Measurements from ENCODE around the gene ASB6.
"Not testable (repeated sequence)": the region's sequence is repeated elsewhere in the genome, so short reads cannot be mapped to it uniquely, and the experiment has no call there.

ASB6 gene

GRCh38 chr9:129637102-129637501 is 4.8 kb downstream of the ASB6 start:
- H3K36me3 ChIP-seq (ENCODE audit: control insufficient read depth in 2 of 2, insufficient read depth in 2 of 2, low read length in 2 of 2): peaks cover 52 to 59% of the 10 kb centered on the region in 2 donors
- H3K9me3 ChIP-seq (ENCODE audit: control insufficient read depth in 2 of 2, low read length in 2 of 2): no peaks in the 10 kb centered on the region
- H3K9ac ChIP-seq (ENCODE audit: low read depth in 1 of 2, low read length in 2 of 2): no peak overlapping the region
- no peak overlapping the region for H3K4me3 ChIP-seq (ENCODE audit: low read length in 2 of 2)
- peaks cover 12 to 16% of the 10 kb centered on the region in 2 donors for H3K4me1 ChIP-seq (ENCODE audit: control insufficient read depth in 2 of 2, insufficient read depth in 2 of 2, low read length in 2 of 2)
- H3K27me3 ChIP-seq (ENCODE audit: control insufficient read depth in 2 of 2, insufficient read depth in 2 of 2, low read length in 2 of 2): no peaks in the 10 kb centered on the region
- no peak overlapping the region for H3K27ac ChIP-seq (ENCODE audit: low read depth in 2 of 2, low read length in 2 of 2)

- H3K36me3 ChIP-seq (ENCODE audit: control insufficient read depth in 2 of 2, insufficient read depth in 2 of 2, low read length in 2 of 2): peaks cover 55 to 59% of the 10 kb centered on the region in 2 donors
- not testable (repeated sequence) for H3K27me3 ChIP-seq (ENCODE audit: control insufficient read depth in 2 of 2, insufficient read depth in 2 of 2, low read length in 2 of 2); H3K4me3 ChIP-seq (ENCODE audit: low read length in 2 of 2); H3K9ac ChIP-seq (ENCODE audit: low read depth in 1 of 2, low read length in 2 of 2); H3K27ac ChIP-seq (ENCODE audit: low read depth in 2 of 2, low read length in 2 of 2); H3K9me3 ChIP-seq (ENCODE audit: control insufficient read depth in 2 of 2, low read length in 2 of 2)
- H3K4me1 ChIP-seq (ENCODE audit: control insufficient read depth in 2 of 2, insufficient read depth in 2 of 2, low read length in 2 of 2): peaks cover 10 to 11% of the 10 kb centered on the region in 2 donors
These were observed 5.6 kb downstream of the ASB6 start for GRCh38 chr9:129636343-129636742.

- Histone ChIP-seq H3K9me3 (ENCODE audit: control insufficient read depth in 2 of 2, low read length in 2 of 2) (no peaks in the 10 kb centered on the region), H3K4me1 (ENCODE audit: control insufficient read depth in 2 of 2, insufficient read depth in 2 of 2, low read length in 2 of 2) (peaks cover under 1 to 2% of the 10 kb centered on the region in 2 donors), H3K27ac (ENCODE audit: low read depth in 2 of 2, low read length in 2 of 2) (no peak overlapping the region), H3K27me3 (ENCODE audit: control insufficient read depth in 2 of 2, insufficient read depth in 2 of 2, low read length in 2 of 2) (no peaks in the 10 kb centered on the region), H3K9ac (ENCODE audit: low read depth in 1 of 2, low read length in 2 of 2) (no peak overlapping the region), H3K36me3 (ENCODE audit: control insufficient read depth in 2 of 2, insufficient read depth in 2 of 2, low read length in 2 of 2) (peaks cover 57 to 62% of the 10 kb centered on the region in 2 donors), H3K4me3 (ENCODE audit: low read length in 2 of 2) (no peak overlapping the region)
These were observed 6.6 kb downstream of the ASB6 start for GRCh38 chr9:129635099-129636065.

GRCh38 chr9:129633848-129634247 is 8.1 kb downstream of the ASB6 start:
- H3K4me3 ChIP-seq (ENCODE audit: low read length in 2 of 2): no peak overlapping the region
- no peaks in the 10 kb centered on the region for H3K4me1 ChIP-seq (ENCODE audit: control insufficient read depth in 2 of 2, insufficient read depth in 2 of 2, low read length in 2 of 2)
- H3K9me3 ChIP-seq (ENCODE audit: control insufficient read depth in 2 of 2, low read length in 2 of 2): no peaks in the 10 kb centered on the region
- H3K27ac ChIP-seq (ENCODE audit: low read depth in 2 of 2, low read length in 2 of 2): no peak overlapping the region
- peaks cover 51 to 59% of the 10 kb centered on the region in 2 donors for H3K36me3 ChIP-seq (ENCODE audit: control insufficient read depth in 2 of 2, insufficient read depth in 2 of 2, low read length in 2 of 2)
- no peaks in the 10 kb centered on the region for H3K27me3 ChIP-seq (ENCODE audit: control insufficient read depth in 2 of 2, insufficient read depth in 2 of 2, low read length in 2 of 2)
- no peak overlapping the region for H3K9ac ChIP-seq (ENCODE audit: low read depth in 1 of 2, low read length in 2 of 2)

GRCh38 chr9:129633207-129633606 is 8.7 kb downstream of the ASB6 start:
- peaks cover 0 to 4% of the 10 kb centered on the region in 2 donors for H3K4me1 ChIP-seq (ENCODE audit: control insufficient read depth in 2 of 2, insufficient read depth in 2 of 2, low read length in 2 of 2)
- H3K27me3 ChIP-seq (ENCODE audit: control insufficient read depth in 2 of 2, insufficient read depth in 2 of 2, low read length in 2 of 2): no peaks in the 10 kb centered on the region
- H3K4me3 ChIP-seq (ENCODE audit: low read length in 2 of 2): no peak overlapping the region
- no peaks in the 10 kb centered on the region for H3K9me3 ChIP-seq (ENCODE audit: control insufficient read depth in 2 of 2, low read length in 2 of 2)
- H3K9ac ChIP-seq (ENCODE audit: low read depth in 1 of 2, low read length in 2 of 2): no peak overlapping the region
- H3K27ac ChIP-seq (ENCODE audit: low read depth in 2 of 2, low read length in 2 of 2): no peak overlapping the region
- H3K36me3 ChIP-seq (ENCODE audit: control insufficient read depth in 2 of 2, insufficient read depth in 2 of 2, low read length in 2 of 2): peaks cover 46 to 53% of the 10 kb centered on the region in 2 donors

GRCh38 chr9:129632460-129632859 is 9.5 kb downstream of the ASB6 start:
- no peak overlapping the region for H3K27ac ChIP-seq (ENCODE audit: low read depth in 2 of 2, low read length in 2 of 2)
- H3K4me3 ChIP-seq (ENCODE audit: low read length in 2 of 2): no peak overlapping the region
- peaks cover 38 to 46% of the 10 kb centered on the region in 2 donors for H3K36me3 ChIP-seq (ENCODE audit: control insufficient read depth in 2 of 2, insufficient read depth in 2 of 2, low read length in 2 of 2)
- peaks cover 6 to 11% of the 10 kb centered on the region in 2 donors for H3K4me1 ChIP-seq (ENCODE audit: control insufficient read depth in 2 of 2, insufficient read depth in 2 of 2, low read length in 2 of 2)
- no peaks in the 10 kb centered on the region for H3K27me3 ChIP-seq (ENCODE audit: control insufficient read depth in 2 of 2, insufficient read depth in 2 of 2, low read length in 2 of 2)
- H3K9me3 ChIP-seq (ENCODE audit: control insufficient read depth in 2 of 2, low read length in 2 of 2): no peaks in the 10 kb centered on the region
- no peak overlapping the region for H3K9ac ChIP-seq (ENCODE audit: low read depth in 1 of 2, low read length in 2 of 2)

GRCh38 chr9:129631674-129632129 is 10.2 kb downstream of the ASB6 start:
- Histone ChIP-seq H3K4me1 (ENCODE audit: control insufficient read depth in 2 of 2, insufficient read depth in 2 of 2, low read length in 2 of 2) (peaks cover 13 to 19% of the 10 kb centered on the region in 2 donors), H3K27me3 (ENCODE audit: control insufficient read depth in 2 of 2, insufficient read depth in 2 of 2, low read length in 2 of 2) (no peaks in the 10 kb centered on the region), H3K36me3 (ENCODE audit: control insufficient read depth in 2 of 2, insufficient read depth in 2 of 2, low read length in 2 of 2) (peaks cover 32 to 39% of the 10 kb centered on the region in 2 donors), H3K9ac (ENCODE audit: low read depth in 1 of 2, low read length in 2 of 2) (no peak overlapping the region), H3K9me3 (ENCODE audit: control insufficient read depth in 2 of 2, low read length in 2 of 2) (no peaks in the 10 kb centered on the region), H3K27ac (ENCODE audit: low read depth in 2 of 2, low read length in 2 of 2) (no peak overlapping the region), H3K4me3 (ENCODE audit: low read length in 2 of 2) (no peak overlapping the region)

GRCh38 chr9:129630967-129631673 is 10.8 kb downstream of the ASB6 start:
- Histone ChIP-seq H3K9ac (ENCODE audit: low read depth in 1 of 2, low read length in 2 of 2) (no peak overlapping the region), H3K27ac (ENCODE audit: low read depth in 2 of 2, low read length in 2 of 2) (no peak overlapping the region), H3K27me3 (ENCODE audit: control insufficient read depth in 2 of 2, insufficient read depth in 2 of 2, low read length in 2 of 2) (no peaks in the 10 kb centered on the region), H3K9me3 (ENCODE audit: control insufficient read depth in 2 of 2, low read length in 2 of 2) (no peaks in the 10 kb centered on the region), H3K36me3 (ENCODE audit: control insufficient read depth in 2 of 2, insufficient read depth in 2 of 2, low read length in 2 of 2) (peaks cover 32 to 37% of the 10 kb centered on the region in 2 donors), H3K4me3 (ENCODE audit: low read length in 2 of 2) (no peak overlapping the region), H3K4me1 (ENCODE audit: control insufficient read depth in 2 of 2, insufficient read depth in 2 of 2, low read length in 2 of 2) (peaks cover 14 to 22% of the 10 kb centered on the region in 2 donors)

- Histone ChIP-seq H3K9me3 (ENCODE audit: control insufficient read depth in 2 of 2, low read length in 2 of 2) (no peaks in the 10 kb centered on the region), H3K27me3 (ENCODE audit: control insufficient read depth in 2 of 2, insufficient read depth in 2 of 2, low read length in 2 of 2) (no peaks in the 10 kb centered on the region), H3K27ac (ENCODE audit: low read depth in 2 of 2, low read length in 2 of 2) (no peak overlapping the region), H3K36me3 (ENCODE audit: control insufficient read depth in 2 of 2, insufficient read depth in 2 of 2, low read length in 2 of 2) (peaks cover 18 to 21% of the 10 kb centered on the region in 2 donors), H3K4me1 (ENCODE audit: control insufficient read depth in 2 of 2, insufficient read depth in 2 of 2, low read length in 2 of 2) (peaks cover 14 to 22% of the 10 kb centered on the region in 2 donors), H3K9ac (ENCODE audit: low read depth in 1 of 2, low read length in 2 of 2) (no peak overlapping the region), H3K4me3 (ENCODE audit: low read length in 2 of 2) (no peak overlapping the region)
These were observed 12.6 kb downstream of the ASB6 start for GRCh38 chr9:129629251-129629820.
